ENCODE data around the gene ADGRA1.

DNA sequence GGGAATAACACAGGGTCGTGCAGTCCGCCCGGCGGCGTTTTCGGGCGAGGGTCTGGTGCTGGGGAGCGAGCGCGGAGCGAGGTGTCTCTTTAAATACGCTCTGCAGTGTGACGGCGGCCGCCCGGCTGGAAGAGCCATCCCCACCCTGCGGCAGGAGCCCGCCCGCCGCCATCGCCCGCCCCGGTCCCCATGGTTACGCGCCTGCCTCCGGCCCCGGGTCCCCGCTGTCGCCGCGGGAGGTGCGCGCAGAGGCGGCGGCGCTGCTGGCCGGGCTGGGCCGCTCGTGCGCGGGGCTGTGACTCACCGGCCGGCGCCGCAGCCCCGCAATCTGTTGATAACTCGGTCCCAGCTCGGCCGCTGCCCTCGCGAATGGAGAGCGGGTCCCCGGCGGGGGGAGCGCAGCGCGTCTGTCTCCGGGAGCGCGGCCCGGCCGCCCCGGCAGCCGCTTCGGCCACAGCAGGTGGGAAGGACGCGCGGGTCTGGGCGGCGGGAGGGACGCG is at the start of gene ADGRA1:
- TF ChIP-seq, protein P1, sequence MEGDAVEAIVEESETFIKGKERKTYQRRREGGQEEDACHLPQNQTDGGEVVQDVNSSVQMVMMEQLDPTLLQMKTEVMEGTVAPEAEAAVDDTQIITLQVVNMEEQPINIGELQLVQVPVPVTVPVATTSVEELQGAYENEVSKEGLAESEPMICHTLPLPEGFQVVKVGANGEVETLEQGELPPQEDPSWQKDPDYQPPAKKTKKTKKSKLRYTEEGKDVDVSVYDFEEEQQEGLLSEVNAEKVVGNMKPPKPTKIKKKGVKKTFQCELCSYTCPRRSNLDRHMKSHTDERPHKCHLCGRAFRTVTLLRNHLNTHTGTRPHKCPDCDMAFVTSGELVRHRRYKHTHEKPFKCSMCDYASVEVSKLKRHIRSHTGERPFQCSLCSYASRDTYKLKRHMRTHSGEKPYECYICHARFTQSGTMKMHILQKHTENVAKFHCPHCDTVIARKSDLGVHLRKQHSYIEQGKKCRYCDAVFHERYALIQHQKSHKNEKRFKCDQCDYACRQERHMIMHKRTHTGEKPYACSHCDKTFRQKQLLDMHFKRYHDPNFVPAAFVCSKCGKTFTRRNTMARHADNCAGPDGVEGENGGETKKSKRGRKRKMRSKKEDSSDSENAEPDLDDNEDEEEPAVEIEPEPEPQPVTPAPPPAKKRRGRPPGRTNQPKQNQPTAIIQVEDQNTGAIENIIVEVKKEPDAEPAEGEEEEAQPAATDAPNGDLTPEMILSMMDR (IDR thresholded peaks at IDR 0.05; ENCODE audit: extremely low read depth in 1 of 2, insufficient read depth in 1 of 2, low read depth in 1 of 2, low read length in 2 of 2): no peak
- TF ChIP-seq POLR2A (IDR thresholded peaks at IDR 0.05; ENCODE audit: low read depth, low read length) (no peak), EZH2 (IDR thresholded peaks at IDR 0.05; ENCODE audit: borderline replicate concordance, low read depth, low read length, severe bottlenecking) (peak; percentile 51), FOS (IDR thresholded peaks at IDR 0.05; ENCODE audit: borderline replicate concordance, insufficient read depth, low read length) (no peak), GATA2 (IDR thresholded peaks at IDR 0.05; ENCODE audit: insufficient read depth, insufficient read length, low read depth, low read length) (no peak), MYC (IDR thresholded peaks at IDR 0.05; ENCODE audit: low read depth, low read length) (no peak), POLR2AphosphoS5 (IDR thresholded peaks at IDR 0.05; ENCODE audit: insufficient read depth, low read depth, low read length) (no peak)
- TF ChIP-seq, protein P2, sequence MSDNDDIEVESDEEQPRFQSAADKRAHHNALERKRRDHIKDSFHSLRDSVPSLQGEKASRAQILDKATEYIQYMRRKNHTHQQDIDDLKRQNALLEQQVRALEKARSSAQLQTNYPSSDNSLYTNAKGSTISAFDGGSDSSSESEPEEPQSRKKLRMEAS (IDR thresholded peaks at IDR 0.05; ENCODE audit: insufficient read depth, insufficient read length): no peak
